GM19035 (cell line): Measurements from ENCODE around the gene NF1.

ENCODE experiments used
- ATAC-seq: cut with Tn5 transposase; IDR thresholded peaks from one replicate; pipeline ENCODE4 v1.9.1; 2021; ENCODE audit not compliant: unreplicated experiment

Gene NF1

GRCh38 chr17:31394544-31394943 lies 299.8 kb downstream of the NF1 start:
- ATAC-seq: no peak

- no peak for ATAC-seq
These were observed 302.6 kb downstream of the NF1 start for GRCh38 chr17:31397256-31397939.

GRCh38 chr17:31398381-31399311 lies 303.9 kb downstream of the NF1 start:
- no peak for ATAC-seq

- no peak for ATAC-seq
These were observed 305.7 kb downstream of the NF1 start for GRCh38 chr17:31400481-31400950.

GRCh38 chr17:31401456-31402254 lies 306.9 kb downstream of the NF1 start:
- ATAC-seq: no peak

GRCh38 chr17:31404028-31404949 lies 309.5 kb downstream of the NF1 start:
- no peak for ATAC-seq

GRCh38 chr17:31405890-31406371 lies 311.2 kb downstream of the NF1 start:
- no peak for ATAC-seq

- no peak for ATAC-seq
These were observed 313.8 kb downstream of the NF1 start for GRCh38 chr17:31408586-31408985.

GRCh38 chr17:31411707-31412285 lies 317.0 kb downstream of the NF1 start:
- no peak for ATAC-seq

GRCh38 chr17:31412511-31412910 lies 317.7 kb downstream of the NF1 start:
- ATAC-seq: no peak

GRCh38 chr17:31413081-31413799 lies 318.5 kb downstream of the NF1 start:
- no peak for ATAC-seq

GRCh38 chr17:31413874-31414549 lies 319.2 kb downstream of the NF1 start:
- no peak for ATAC-seq

- ATAC-seq: no peak
These were observed 319.8 kb downstream of the NF1 start for GRCh38 chr17:31414550-31414918.

GRCh38 chr17:31415004-31415454 lies 320.3 kb downstream of the NF1 start:
- ATAC-seq: no peak

- no peak for ATAC-seq
These were observed 321.1 kb downstream of the NF1 start for GRCh38 chr17:31415640-31416502.

- ATAC-seq: no peak
These were observed 321.7 kb downstream of the NF1 start for GRCh38 chr17:31416503-31416923.

- no peak for ATAC-seq
These were observed 322.4 kb downstream of the NF1 start for GRCh38 chr17:31417051-31417792.
